K562 (cell line): ENCODE results near the gene LSM4. TPM values are rescaled to one million over a fixed set of nuclear protein-coding genes. Genes with fewer than 3 reads are reported as not detected.

Experiments
- ASH1L ChIP-seq: fragments of 450-650 bp; IDR thresholded peaks from 2 replicates; pipeline ENCODE4 v1.6.1; 2018; ENCODE audit warnings: borderline replicate concordance, mild to moderate bottlenecking, low read depth; ENCODE audit not compliant: partially characterized antibody
- BACH1 ChIP-seq: fragments of 200-800 bp; sonication (Bioruptor generic); IDR thresholded peaks from 2 replicates; pipeline ENCODE4 v1.6.1; 2016; ENCODE audit warnings: missing genetic modification characterization, missing compliant biosample characterization
- CHD2 ChIP-seq: IDR thresholded peaks from 2 replicates; pipeline ENCODE4 v1.6.1; 2011; ENCODE audit warnings: low read depth, low read length
- CREM ChIP-seq: IDR thresholded peaks from 2 replicates; pipeline ENCODE4 v1.6.1; 2014; ENCODE audit warnings: antibody characterized with exemption, low read depth
- HNRNPLL ChIP-seq: fragments of 200-400 bp; formaldehyde crosslinking; IDR thresholded peaks from 2 replicates; pipeline ENCODE4 v1.6.1; 2017; ENCODE audit warnings: low read length, low read depth, mild to moderate bottlenecking; ENCODE audit not compliant: poor library complexity, severe bottlenecking
- KLF16 ChIP-seq: IDR thresholded peaks from 2 replicates; pipeline ENCODE4 v1.6.1; 2016; ENCODE audit warnings: antibody characterized with exemption
- MTA3 ChIP-seq: fragments of 450-650 bp; formaldehyde crosslinking; IDR thresholded peaks from 2 replicates; pipeline ENCODE4 v1.6.1; 2017; ENCODE audit warnings: mild to moderate bottlenecking, borderline replicate concordance
- NCOA1 ChIP-seq: fragments of 450-650 bp; IDR thresholded peaks from 2 replicates; pipeline ENCODE4 v1.6.1; 2016; ENCODE audit warnings: low read depth
- NR4A1 ChIP-seq, 2 experiments: fragments of 250-450 bp in 1 of 2; fragments of 450-650 bp in 1 of 2; sonication (Bioruptor Pico) in 1 of 2; IDR thresholded peaks; 2 replicates each; pipeline versions ENCODE4 v1.4.0 to v1.6.1; 2016 to 2020; ENCODE audit warnings: mild to moderate bottlenecking in 2 of 2, missing compliant biosample characterization in 1 of 2, missing genetic modification characterization in 1 of 2, moderate library complexity in 1 of 2
- POLR2G ChIP-seq: fragments of 200-400 bp; formaldehyde crosslinking; IDR thresholded peaks from 2 replicates; pipeline ENCODE4 v1.6.1; 2017; ENCODE audit warnings: low read depth, mild to moderate bottlenecking, antibody characterized with exemption, low read length, moderate library complexity
- POLR2H ChIP-seq: IDR thresholded peaks from 2 replicates; pipeline ENCODE4 v1.6.1; 2016; ENCODE audit warnings: missing genetic modification characterization, low read depth, mild to moderate bottlenecking, control low read depth, missing compliant biosample characterization, moderate library complexity
- RBFOX2 ChIP-seq: fragments of 200-400 bp; formaldehyde crosslinking; IDR thresholded peaks from 2 replicates; pipeline ENCODE4 v1.6.1; 2017; ENCODE audit warnings: low read depth, mild to moderate bottlenecking, low read length, moderate library complexity
- SP1 ChIP-seq: sonication (generic); formaldehyde crosslinking; IDR thresholded peaks from 2 replicates; pipeline ENCODE4 v1.8.1; 2022; ENCODE audit warnings: mild to moderate bottlenecking, missing genetic modification reagents
- SRSF9 ChIP-seq: fragments of 200-400 bp; formaldehyde crosslinking; IDR thresholded peaks from 2 replicates; pipeline ENCODE4 v1.6.1; 2017; ENCODE audit warnings: low read depth, low read length, borderline replicate concordance
- TBL1XR1 ChIP-seq, 2 experiments: IDR thresholded peaks; 2 replicates each; pipeline ENCODE4 v1.6.1; 2012; ENCODE audit warnings: improper control_type of control experiment in 2 of 2, low read length in 2 of 2, mild to moderate bottlenecking in 1 of 2
- TOE1 ChIP-seq, 2 experiments: fragments of 450-650 bp in 1 of 2; sonication (generic) in 1 of 2; formaldehyde crosslinking in 1 of 2; IDR thresholded peaks; 2 replicates each; pipeline versions ENCODE4 v1.7.1 to v1.8.0; 2016 to 2022; ENCODE audit warnings: borderline replicate concordance in 2 of 2, mild to moderate bottlenecking in 2 of 2, antibody characterized with exemption in 1 of 2, inconsistent platforms in 1 of 2, low read depth in 1 of 2, missing genetic modification reagents in 1 of 2, moderate library complexity in 1 of 2
- ZKSCAN8 ChIP-seq: fragments of 200-800 bp; sonication (Bioruptor generic); IDR thresholded peaks from 2 replicates; pipeline ENCODE4 v1.6.1; 2016; ENCODE audit warnings: missing genetic modification characterization, missing compliant biosample characterization
- ZNF583 ChIP-seq: fragments of 250-450 bp; sonication (Bioruptor Pico); IDR thresholded peaks from 2 replicates; pipeline ENCODE4 v1.4.0; 2020
- ZNF668 ChIP-seq: fragments of 250-450 bp; sonication (Bioruptor Pico); IDR thresholded peaks from 2 replicates; pipeline ENCODE4 v1.8.0; 2022; ENCODE audit warnings: mild to moderate bottlenecking, inconsistent platforms
- ZNF764 ChIP-seq: fragments of 250-450 bp; sonication (Bioruptor Pico); IDR thresholded peaks from 2 replicates; pipeline ENCODE4 v1.4.0; 2020; ENCODE audit warnings: low read depth, mild to moderate bottlenecking, moderate library complexity
- polyA plus RNA-seq, 8 experiments: library from polyadenylated mRNA; depleted of rRNA in 4 of 8; stranded (reverse) in 5 of 8; unstranded in 3 of 8; fragments of >200 nt; fragmentation: Nextera tagmentation in 2 of 8; fragmentation: Illumina TruSeq in 1 of 8; extraction: Ambion mirVana in 2 of 8; extraction: Trizol in 1 of 8; gene quantifications; 2 replicates each; pipeline versions ENCODE4 v1.2.1 to v1.2.3, GENCODE V29; 2011 to 2014; ENCODE audit warnings: inconsistent platforms in 1 of 8, missing spikeins in 1 of 8
- total RNA-seq, 7 experiments: library from RNA; depleted of rRNA in 6 of 7; stranded (reverse); fragments of >200 nt in 6 of 7; fragmentation: Illumina TruSeq in 2 of 7; extraction: Trizol in 2 of 7; gene quantifications; 2 replicates each; pipeline versions ENCODE4 v1.2.1 to v1.2.3, GENCODE V29; 2011 to 2021; ENCODE audit warnings: low replicate concordance in 1 of 7
- TF ChIP-seq, protein P1 (sequence below): sonication (generic); formaldehyde crosslinking; IDR thresholded peaks from 2 replicates; pipeline ENCODE4 v1.8.0; 2023; ENCODE audit warnings: missing genetic modification reagents, mild to moderate bottlenecking, borderline replicate concordance

LSM4 gene
- total and polyA plus RNA-seq, 9 of the 15 experiments (the other 6 are each of a cell fraction or from before 2014, with no cell fraction given) = 11.9 to 763 (median 202) TPM

DNA sequence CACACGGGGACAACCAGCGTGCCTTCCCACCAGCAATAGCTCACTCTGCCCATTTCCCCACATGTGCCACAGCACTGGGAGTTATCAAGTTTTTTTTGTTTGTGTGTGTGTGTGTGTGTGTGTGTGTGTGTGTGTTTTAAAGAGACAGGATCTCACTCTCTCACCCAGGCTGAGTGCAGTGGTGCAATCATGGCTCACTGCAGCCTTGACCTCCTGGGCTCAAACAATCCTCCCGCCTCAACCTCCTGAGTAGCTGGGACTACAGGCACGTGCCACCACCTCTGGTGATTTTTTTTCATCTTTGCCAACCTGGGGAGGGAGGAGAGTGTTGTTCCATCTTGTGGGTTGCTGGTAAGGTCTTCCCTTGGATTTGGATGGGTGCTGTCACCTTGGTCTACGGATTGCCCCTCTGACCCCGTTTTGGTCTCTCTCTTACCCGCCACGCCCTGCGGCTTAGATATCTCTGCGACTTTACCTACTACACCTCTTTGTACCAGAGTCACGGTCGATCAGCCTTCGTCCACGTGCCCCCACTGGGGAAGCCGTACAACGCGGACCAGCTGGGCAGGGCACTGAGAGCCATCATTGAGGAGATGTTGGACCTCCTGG is 40.2 kb upstream of the LSM4 start (continued):
- TF ChIP-seq TBL1XR1 (IDR thresholded peaks at IDR 0.05; ENCODE audit: low read length in 2 of 2) (no peak), TOE1 (IDR thresholded peaks at IDR 0.05; ENCODE audit: borderline replicate concordance) (peak; percentile 60; the same call in 1 of the 2 replicates), TOE1 (CRISPR knock-in tag; IDR thresholded peaks at IDR 0.05; ENCODE audit: borderline replicate concordance, low read depth) (no peak), HNRNPLL (no peak), SP1 (CRISPR knock-in tag) (peak; percentile 58; the same call in 1 of the 2 replicates), CHD2 (no peak), CREM (no peak), NR4A1 (CRISPR knock-in tag; IDR thresholded peaks at IDR 0.05) (no peak), NR4A1 (tag; IDR thresholded peaks at IDR 0.05) (peak; percentile 52; the same call in 1 of the 2 replicates), SRSF9 (no peak), POLR2G (0 out of 2 replicates have a peak, but pooled peaks have one; percentile 27), ZNF764 (CRISPR knock-in tag) (no peak), KLF16 (no peak), ASH1L (no peak), ZNF668 (CRISPR knock-in tag) (0 out of 2 replicates have a peak, but pooled peaks have one; percentile 25), ZNF583 (CRISPR knock-in tag) (no peak), ZKSCAN8 (CRISPR knock-in tag) (no peak), MTA3 (no peak), BACH1 (tag) (no peak; the same call in 1 of the 2 replicates), NCOA1 (no peak), RBFOX2 (peak; percentile 41), POLR2H (tag) (no peak)
- TF ChIP-seq, protein P1, sequence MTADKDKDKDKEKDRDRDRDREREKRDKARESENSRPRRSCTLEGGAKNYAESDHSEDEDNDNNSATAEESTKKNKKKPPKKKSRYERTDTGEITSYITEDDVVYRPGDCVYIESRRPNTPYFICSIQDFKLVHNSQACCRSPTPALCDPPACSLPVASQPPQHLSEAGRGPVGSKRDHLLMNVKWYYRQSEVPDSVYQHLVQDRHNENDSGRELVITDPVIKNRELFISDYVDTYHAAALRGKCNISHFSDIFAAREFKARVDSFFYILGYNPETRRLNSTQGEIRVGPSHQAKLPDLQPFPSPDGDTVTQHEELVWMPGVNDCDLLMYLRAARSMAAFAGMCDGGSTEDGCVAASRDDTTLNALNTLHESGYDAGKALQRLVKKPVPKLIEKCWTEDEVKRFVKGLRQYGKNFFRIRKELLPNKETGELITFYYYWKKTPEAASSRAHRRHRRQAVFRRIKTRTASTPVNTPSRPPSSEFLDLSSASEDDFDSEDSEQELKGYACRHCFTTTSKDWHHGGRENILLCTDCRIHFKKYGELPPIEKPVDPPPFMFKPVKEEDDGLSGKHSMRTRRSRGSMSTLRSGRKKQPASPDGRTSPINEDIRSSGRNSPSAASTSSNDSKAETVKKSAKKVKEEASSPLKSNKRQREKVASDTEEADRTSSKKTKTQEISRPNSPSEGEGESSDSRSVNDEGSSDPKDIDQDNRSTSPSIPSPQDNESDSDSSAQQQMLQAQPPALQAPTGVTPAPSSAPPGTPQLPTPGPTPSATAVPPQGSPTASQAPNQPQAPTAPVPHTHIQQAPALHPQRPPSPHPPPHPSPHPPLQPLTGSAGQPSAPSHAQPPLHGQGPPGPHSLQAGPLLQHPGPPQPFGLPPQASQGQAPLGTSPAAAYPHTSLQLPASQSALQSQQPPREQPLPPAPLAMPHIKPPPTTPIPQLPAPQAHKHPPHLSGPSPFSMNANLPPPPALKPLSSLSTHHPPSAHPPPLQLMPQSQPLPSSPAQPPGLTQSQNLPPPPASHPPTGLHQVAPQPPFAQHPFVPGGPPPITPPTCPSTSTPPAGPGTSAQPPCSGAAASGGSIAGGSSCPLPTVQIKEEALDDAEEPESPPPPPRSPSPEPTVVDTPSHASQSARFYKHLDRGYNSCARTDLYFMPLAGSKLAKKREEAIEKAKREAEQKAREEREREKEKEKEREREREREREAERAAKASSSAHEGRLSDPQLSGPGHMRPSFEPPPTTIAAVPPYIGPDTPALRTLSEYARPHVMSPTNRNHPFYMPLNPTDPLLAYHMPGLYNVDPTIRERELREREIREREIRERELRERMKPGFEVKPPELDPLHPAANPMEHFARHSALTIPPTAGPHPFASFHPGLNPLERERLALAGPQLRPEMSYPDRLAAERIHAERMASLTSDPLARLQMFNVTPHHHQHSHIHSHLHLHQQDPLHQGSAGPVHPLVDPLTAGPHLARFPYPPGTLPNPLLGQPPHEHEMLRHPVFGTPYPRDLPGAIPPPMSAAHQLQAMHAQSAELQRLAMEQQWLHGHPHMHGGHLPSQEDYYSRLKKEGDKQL (CRISPR knock-in tag) = no peak
